Hematopoietic multipotent progenitor cell treated with erythropoietin and hydrocortisone succinate and interleukin-3 and kit ligand, for 4 days (in vitro differentiated cells): ENCODE data around the gene RBFOX2.
A peak's percentile ranks its signal among the peaks of the same experiment; 100 is the strongest.

Source experiments
- DNase-seq: peaks from one replicate; pipeline ENCODE4 v3.0.0-alpha.2; 2015

RBFOX2 gene

DNA sequence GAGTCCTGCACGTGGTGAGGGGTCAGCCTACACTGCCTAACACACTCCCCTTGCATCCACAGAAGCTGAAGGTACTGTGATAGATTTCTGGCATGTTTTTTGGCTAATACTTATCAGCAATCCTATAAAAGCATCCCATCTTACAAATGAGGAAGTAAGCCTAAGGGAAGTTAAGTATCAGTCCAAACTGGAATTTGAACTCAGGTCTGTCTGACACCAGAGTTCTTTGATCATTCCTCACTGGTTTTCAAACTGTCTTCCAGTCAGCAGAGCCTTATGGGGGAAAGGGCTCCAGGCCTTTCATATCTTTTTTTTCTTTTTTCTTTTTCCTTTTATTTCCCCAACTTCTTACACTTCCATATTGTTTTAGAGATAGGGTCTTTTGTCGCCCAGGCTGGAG lies 105.6 kb downstream of the RBFOX2 start:
- no peak for DNase-seq

DNA sequence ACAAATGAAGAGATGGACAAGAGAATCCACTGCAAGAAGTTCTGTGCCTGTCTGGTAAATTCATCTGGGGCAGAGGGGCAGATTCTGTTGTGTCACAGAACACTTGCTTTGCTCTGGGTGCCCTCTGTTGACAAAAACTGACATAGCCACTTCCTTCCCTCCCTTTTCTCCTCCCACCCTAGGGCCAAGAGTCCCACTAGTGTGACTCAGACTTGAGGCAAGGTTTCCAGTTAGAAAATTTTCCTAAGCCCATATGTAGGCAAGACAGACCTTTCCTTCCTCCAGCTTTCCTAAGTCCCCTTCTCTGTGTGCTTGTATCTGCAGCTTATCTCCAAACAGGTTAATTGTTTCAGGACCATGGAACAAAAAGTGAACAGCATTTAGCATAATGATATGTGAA lies 106.8 kb downstream of the RBFOX2 start:
- DNase-seq: peak; percentile 84

DNA sequence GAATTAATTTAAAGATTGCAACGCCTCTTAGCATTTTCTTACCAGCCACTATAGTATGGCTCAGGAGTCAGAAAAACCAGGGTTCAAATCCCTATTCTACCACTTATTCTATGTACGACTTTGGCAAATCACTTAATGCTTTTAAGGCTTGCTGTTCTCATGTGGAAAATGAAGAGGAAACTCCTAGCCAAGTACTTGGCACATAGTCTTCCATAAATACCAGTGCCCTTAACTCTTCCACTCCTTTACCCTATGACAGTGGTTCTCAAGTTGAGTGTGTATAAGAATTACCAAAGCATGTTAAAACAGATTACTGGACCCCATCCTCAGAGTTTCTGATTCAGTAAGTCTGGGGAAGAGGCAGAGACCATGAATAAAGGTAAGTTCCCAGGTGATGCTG lies 107.6 kb downstream of the RBFOX2 start:
- DNase-seq: no peak

DNA sequence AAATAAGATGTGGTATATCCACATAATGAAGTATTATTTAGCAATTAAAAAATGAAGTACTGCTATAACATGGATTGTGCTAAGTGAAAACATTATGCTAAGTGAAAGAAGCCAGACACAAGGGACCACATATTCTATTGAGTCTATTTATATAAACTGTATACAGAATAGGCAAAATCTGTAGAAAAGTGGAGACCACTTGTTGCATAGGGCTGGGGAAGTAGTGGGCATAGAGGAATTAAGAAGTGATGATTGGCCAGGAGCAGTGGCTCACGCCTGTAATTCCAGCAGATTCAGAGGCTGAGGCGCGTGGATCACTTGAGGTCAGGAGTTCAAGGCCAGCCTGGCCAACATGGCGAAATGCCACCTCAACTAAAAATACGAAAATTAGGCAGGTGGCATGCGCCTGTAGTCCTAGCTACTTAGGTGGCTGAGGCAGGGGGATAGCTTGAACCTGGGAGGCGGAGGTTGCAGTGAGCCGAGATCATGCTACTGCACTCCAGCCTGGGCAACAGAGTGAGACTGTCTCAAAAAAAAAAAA lies 109.6 kb downstream of the RBFOX2 start:
- DNase-seq: no peak

DNA sequence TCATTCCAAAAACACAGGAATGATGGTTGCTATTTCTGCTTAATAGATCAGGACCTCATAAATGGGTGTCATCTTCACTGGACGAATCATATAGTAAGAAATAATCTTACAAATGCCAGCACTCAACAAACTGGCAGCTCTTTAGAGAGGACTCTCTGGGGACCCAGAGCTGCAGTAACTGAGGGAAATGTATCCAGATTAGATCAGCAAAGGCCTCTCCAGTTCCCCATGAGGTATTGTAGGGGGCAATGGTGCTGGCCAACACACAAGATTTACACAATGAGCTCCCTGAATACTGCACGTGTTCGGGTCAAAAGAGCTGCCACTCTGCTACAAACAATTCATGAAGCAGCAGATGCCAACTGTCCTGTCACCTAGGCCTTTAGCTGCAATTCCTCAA lies 110.2 kb downstream of the RBFOX2 start:
- DNase-seq: peak; percentile 30

DNA sequence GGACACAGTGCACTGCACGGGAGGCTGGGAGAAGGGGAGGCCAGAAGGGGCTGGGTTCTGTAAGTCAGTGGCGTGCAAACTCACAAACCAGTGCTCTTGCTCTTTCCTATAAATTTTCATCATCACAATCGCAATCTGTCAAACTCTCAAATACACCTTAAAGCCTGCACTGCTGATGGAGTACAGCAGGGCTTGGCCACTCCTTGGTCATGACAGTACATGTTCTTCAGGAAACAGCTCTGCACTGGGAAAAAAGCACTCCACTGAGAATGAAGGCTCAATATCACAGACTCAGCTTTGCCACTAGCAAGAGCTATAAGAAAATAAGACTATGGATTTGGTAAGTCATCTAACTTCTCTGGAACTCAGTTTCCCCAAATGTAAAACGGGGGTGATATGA lies 111.0 kb downstream of the RBFOX2 start:
- no peak for DNase-seq

DNA sequence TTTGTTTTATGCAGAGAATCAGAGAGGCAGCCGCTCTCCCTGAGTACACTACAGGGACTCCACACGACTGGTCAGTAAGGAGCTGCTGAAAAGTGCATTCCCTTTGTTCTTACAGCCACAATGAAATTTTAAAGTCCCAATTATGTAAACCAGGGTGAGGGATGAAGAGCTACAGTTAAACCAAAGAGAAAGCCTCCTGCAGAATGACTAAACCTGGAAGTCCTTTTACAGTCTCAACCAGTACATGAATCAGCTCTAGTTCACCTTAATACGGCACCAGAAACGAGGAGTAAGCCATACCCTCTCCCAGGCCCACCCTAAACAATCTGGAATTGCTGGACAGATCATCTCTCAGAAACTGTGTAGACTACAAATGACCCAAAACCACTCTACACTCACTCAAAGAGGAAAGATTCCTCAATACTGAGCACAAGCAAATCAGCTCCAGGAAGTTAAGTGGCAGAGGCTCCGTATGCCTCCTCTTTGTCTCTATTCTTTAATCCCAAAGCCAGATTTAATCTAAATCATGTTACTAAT lies 113.1 kb downstream of the RBFOX2 start:
- DNase-seq: no peak

DNA sequence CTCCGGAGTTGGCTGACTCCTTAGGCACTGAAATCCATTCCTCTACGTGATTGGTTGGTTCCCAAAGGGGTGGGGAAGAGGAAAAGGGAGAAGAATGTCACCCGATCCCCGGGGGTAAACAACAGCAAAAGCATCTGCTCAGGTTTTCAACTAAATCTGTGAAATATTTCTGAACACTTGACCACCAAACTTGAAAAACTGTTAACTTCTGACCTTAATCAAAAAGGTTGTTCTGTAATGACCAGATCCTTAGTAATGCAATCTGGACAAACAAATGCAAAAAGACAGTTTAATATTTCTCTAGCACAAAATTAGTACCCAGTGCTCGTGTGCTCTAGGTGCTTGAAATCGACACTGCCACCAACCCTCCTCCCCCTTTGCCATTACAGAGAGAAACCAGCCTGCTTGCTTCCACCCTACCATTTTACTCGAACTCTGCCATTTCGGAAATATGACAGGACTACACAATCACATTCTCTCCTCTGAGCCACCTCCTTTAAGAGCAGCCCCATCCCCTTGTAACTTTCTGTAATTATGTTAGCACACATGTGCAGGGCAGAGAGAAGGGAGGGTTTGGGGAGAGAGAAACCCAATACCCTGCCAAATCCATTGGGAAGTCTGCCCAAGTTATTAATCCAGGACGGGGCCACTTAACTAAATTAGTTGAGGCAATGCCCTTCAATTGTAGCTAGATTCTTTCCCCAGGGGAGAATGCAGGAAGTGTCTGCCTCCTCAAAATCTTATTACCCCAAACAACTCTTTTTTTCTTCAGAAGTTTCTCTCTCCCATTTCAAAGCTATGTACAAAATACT lies 113.8 kb downstream of the RBFOX2 start:
- DNase-seq: peak; percentile 89

DNA sequence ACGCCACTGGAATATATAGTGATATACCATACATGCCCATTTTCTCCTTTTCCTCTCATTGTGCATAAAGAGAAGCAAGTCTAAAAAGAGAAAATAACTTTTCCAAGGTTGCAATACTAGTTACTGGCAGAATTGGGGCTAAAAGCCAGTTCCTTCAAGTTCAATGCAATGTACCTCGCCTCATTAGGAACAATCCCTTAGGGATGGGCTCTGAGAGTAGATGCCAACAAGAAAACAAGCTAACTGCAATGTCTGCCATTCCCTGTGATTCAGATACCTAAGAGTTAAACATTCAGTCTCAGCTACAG lies 114.3 kb downstream of the RBFOX2 start:
- DNase-seq: no peak

DNA sequence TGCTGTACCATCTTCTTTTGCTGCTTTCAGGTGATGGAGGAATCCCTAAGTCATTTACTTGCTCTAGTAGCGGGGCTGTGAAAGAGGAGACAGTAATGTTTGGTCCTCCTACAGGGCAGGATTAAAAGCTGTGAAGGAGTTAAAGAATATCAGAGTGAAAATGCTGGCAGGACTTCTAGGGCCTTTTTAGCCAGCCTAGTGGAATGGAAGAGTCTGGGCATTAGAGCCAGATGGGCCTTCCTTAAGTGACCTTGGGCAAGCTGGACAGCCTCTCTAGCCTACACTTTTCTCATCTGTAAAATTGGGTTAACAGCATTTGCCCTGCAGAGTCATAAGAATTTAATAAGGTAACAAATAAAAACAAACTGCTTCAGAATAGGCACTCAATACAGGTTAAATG lies 114.7 kb downstream of the RBFOX2 start:
- DNase-seq: no peak

DNA sequence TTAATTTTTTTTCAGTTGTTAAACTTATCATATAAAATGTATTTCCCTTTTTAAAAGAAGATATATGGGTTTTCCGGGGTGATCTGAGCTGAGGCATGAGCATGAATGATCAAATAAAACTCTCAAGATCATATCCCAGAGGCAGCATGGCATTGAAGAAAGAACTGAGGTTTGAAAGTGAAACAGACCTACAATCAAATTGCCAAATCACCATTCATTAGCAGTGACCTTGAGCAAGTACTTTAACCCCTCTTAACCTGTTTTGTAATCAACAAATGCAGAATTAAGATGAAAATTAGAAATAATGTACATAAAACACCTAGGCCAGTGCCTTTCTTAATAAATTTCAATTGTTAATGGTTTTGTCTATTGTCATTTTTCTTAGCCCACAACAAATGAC lies 116.0 kb downstream of the RBFOX2 start:
- peak; percentile 22 for DNase-seq

DNA sequence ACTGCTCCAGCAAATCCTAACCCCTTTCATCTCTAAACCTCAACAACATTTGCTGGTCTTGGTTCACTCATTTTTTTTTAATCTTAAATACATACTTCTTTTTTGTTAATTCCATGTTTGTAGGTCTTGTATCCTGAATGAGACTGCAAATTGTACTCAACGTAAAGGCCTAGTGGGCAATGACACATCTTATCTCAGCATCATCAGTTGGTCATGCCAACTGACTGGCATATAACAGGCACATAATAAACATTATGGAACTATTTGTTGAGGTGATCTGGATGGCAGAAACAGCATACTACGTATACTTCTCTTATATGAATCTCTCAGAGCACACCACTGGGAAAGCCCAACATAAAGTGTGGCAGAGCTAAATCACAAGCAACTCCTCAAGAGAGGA lies 116.7 kb downstream of the RBFOX2 start:
- DNase-seq: peak; percentile 24

DNA sequence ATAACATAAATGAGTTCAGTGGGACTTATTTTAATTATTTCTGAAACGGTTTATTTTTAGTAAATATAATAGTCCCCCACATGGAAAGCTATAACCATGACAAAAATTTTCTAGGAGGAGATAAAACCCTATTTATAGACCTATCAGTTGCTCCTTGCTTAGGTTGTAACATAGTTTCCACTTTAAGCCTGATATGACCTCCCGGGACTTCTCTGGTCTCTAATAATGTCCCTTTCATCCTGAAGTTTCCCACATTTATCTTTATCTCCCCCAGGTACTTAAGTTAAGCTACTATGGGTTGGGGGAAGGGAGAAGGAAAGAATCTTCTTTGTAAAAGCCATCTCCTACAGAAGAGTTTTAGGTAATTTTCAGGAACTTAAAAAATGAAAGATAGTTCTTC lies 117.7 kb downstream of the RBFOX2 start:
- no peak for DNase-seq

DNA sequence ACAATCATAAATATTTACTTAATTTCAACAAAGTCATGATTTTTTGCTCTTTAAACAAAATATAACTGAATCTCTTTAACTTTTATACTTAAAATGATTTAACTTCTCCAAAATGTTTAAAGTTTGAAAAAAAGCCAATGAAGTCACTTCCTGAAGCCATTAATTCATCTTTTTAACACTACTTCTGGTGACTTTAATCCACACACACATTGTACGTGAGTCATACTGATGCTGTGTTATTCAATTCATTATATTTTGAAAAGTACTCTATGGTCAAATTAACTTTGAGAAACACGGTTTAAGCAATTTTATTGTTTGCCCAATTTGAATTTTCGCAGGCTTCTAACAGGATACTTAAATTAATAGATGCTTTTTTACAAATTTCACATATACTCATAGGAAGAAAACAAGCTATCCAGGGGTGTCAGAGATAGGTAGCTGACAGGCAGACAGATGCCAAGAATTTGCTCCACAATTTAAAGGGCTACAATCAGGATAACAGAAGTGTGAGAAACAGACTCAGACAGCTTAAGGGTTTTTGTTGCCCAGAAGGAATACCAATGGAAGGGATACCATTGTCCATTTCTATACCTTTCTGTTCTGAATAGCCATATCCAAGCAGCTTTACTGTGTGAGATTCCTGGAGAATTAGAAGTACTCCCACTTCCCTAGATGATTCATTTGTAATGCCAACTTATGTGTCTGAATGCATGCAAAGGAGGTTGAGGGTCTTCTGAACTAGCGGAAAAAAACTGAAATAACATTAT lies 118.4 kb downstream of the RBFOX2 start:
- peak; percentile 22 for DNase-seq

DNA sequence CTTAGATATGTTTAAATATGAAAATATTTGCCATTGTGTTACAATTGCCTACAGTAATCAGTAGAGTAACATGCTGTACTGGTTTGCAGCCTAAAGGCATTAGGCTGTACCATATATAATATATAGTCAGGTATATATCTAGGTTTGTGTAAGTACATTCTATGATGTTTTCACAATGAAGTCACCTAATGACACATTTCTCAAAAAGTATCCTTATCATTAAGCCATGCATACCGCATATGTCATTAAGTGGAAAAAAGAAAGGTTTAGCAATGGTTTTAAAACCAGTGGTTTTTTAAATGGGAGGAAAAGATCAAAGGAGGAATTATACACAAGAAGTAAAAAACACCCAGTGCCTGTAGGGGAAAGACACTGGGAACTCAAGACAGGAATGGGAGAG lies 122.7 kb downstream of the RBFOX2 start:
- DNase-seq: no peak

DNA sequence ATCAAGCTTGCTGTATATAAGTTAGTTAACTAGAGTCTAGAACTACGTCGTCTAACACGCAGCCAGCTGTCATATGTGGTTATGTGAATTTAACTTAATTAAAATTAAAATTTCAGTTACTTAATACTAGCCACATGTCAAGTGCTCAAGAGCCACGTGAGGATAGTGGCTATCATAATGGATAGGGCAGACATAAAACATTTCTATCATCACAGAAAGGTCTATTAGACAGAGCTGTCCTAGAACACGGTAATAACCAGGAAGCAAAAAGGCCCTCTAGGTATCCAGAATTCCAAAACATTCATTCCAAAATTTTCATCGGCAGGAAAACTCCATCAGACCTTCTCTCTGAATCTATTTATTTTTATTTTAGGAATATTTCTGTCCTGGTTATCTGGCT lies 123.9 kb downstream of the RBFOX2 start:
- no peak for DNase-seq

DNA sequence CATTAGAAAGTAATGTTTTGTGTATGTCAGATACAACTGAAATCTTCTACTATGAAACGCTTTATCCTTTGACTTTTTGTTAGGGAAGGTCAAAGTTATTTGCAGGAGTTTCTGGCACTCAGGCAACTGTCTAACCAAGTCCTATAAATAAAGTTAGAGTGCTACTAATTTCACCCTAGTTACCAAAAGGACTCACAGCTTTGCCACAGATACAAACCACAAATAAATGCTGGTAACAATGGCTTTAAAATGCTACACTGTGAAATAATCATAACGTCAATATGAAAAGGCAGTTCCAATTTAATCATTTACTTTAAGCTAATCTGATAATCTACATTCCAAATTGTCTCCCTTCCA lies 124.3 kb downstream of the RBFOX2 start:
- no peak for DNase-seq

DNA sequence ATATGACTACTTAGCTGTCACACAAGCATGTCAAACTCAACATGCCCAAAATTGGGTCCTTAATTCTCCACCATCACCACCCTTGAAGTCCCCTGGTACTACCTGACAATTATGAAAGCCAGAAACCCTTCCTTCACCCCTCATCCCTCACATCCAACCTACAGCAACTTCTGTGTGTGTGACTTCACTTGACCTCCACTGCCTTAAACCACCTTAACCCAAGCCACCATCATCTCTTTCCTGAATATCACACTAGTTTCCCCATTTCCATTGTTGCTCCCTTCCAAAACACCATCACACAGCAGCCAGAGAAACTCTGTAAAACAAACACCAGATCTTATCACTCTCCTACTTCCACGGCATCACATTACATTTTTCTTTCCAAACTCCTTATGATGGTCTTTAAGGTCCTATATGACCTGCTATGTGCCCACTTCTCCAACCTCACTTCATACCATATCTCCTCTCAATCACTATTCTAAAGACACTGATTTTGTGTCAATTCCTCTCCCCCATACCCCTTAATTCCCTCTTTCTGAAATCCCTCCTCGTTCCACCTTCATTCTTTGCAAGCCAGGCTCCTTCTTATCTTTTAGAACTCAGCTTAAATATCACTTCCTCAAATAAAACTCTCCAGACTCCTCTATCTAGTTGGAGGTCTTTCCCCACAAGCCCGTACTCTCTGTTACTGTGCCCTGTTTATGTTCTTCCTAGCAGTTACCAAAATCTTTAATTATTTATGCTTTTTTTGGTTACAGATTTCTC lies 124.9 kb downstream of the RBFOX2 start:
- peak; percentile 41 for DNase-seq

DNA sequence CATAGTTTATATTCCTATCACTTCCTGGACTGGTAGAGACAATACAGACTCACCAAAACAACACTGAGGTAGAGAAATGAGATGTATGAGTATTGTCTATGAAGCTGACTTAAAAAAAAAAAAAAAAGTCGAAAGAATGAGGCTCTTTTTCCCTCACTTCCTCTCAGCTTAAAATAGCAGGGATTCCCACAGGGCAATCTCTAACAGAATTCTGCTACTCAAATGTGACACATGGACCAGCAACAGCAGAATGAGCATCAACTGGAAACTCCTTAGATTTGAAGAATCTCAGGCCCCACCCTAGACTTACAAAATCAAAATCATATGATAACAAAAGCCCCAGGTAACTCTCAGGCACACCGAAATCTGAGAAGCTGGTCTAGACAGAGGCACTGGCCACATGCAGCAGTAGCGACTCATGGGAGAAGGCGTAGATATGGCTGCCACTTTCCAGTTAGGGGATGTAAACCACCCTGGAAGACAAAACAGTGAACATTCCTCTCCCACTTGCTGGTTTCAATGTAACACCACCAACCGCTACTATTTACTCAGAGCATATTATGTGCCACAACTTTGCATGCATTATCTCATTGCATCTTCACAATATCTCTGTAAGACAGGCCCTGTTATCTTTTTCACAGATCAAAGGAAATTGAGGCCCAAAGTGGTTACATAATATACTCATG lies 128.0 kb downstream of the RBFOX2 start:
- peak; percentile 57 for DNase-seq

DNA sequence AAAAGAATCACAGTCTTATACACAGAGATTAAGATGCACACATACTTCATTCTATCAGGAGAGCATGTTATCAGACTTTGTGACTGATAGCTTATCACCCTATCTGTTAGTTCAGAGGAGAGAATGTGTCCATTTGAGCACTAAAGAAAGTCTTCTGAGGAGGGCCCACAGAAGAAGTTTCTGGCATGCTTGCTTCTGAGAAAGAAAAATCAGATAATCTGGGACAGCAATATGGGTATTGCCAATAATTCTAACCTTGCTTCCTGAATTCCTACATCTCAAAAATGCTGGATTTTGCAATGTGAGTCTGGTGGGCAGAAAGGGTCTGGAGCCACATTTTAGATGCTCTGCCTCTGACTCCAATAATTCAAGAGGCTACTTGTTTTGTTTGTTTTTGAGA lies 128.9 kb downstream of the RBFOX2 start:
- no peak for DNase-seq

DNA sequence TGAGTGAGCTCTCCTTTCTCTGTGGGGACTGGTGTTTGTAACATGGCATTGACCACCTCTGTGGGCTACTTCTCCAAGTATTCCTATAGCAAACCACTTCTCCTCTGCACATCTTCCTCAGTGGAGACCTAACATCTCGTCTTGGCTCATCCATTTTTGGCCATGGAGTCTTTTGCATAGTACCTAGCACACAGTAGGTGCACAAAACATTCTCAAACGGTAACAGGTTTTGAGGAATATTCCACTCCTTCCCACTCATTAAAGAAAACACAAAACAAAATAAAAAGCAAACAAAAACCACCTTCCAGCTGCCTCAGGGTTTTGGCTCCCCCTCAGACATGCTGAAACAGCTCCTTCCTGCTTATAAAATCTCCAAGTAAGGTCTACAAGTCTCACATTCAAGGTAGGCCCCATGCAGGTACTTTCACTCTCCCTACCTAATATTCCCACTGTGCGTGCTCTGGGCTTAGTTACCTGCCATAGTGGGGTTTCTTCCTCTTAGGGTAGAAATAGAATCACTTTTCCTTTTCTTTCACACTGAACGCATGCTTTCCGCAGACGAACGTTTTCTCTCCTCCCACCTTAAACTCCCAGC lies 132.4 kb downstream of the RBFOX2 start:
- no peak for DNase-seq

DNA sequence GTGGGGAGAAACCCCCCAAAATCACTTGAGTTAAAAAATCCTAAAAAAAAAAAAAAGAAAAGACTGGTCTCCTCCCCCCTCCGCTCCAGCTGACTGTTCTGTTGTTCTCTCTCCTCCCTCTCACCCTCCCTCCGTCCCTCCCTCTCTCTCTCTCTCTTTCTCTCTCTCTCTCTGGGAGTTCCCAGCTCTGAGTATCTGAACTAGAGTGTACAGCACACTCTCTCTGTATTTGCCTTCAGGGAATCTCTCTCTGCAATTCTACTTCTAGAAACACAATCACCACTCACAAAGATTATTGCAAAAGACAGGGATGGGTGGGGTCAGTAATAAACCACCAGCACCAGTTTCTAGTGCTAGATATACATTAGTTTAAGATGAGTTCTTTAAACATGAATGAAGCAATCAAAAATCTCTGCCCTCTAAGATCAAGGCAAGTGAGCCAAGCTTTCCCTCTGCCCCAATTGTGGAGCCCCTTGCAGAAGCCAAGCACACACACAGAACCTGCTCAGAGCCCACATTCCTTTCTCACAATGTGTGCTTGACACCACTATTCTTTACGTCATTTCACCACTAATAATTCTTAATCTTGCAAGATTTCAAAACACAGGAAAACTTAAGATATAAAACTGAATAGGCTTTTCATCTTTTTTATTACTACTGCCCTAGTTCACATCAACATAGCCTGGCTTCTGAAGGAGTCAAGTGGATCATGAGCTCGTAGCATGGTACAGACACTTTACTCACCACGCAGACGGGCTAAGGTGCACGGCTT lies 133.5 kb downstream of the RBFOX2 start:
- peak; percentile 58 for DNase-seq
